Measurements from ENCODE around the gene MAP2K1.
"Not testable (repeated sequence)": the region's sequence is repeated elsewhere in the genome, so short reads cannot be mapped to it uniquely, and the experiment has no call there.

Gene MAP2K1

GRCh38 chr15:66386204-66387123 lies at the start of gene MAP2K1:
MAP2K1 (plus strand) TSS chr15:66386912; CDS start chr15:66387348, 436 bp downstream.
- DNase-seq = peak; percentile 98

GRCh38 chr15:66348530-66348929 lies 38.2 kb upstream of the MAP2K1 start:
- DNase-seq = not testable (repeated sequence)

GRCh38 chr15:66356077-66356358 lies 30.7 kb upstream of the MAP2K1 start:
- DNase-seq = no peak

GRCh38 chr15:66356359-66357236 lies 30.1 kb upstream of the MAP2K1 start, which contains the start of gene TIPIN:
TIPIN (minus strand) TSS chr15:66356685; CDS start chr15:66352947, 3,738 bp downstream.
- peak; percentile 98 for DNase-seq

GRCh38 chr15:66359740-66360139 lies 27.0 kb upstream of the MAP2K1 start:
- no peak for DNase-seq

GRCh38 chr15:66361745-66362460 lies 24.8 kb upstream of the MAP2K1 start:
- DNase-seq = not testable (repeated sequence)

- no peak for DNase-seq
These were observed 23.9 kb upstream of the MAP2K1 start for GRCh38 chr15:66362776-66363175.

- DNase-seq = no peak
These were observed 21.7 kb upstream of the MAP2K1 start for GRCh38 chr15:66364944-66365528.

GRCh38 chr15:66369773-66370651 lies 16.7 kb upstream of the MAP2K1 start:
- peak; percentile 74 for DNase-seq

GRCh38 chr15:66374179-66374578 lies 12.5 kb upstream of the MAP2K1 start:
- no peak for DNase-seq

GRCh38 chr15:66378814-66379430 lies 7.8 kb upstream of the MAP2K1 start:
- no peak for DNase-seq

- DNase-seq = peak; percentile 31
These were observed 5.3 kb upstream of the MAP2K1 start for GRCh38 chr15:66381376-66381775.

GRCh38 chr15:66387163-66388042 lies 691 bp downstream of the MAP2K1 start:
- DNase-seq = peak; percentile 58

GRCh38 chr15:66388043-66388363 lies 1.3 kb downstream of the MAP2K1 start:
- DNase-seq = no peak

- no peak for DNase-seq
These were observed 1.9 kb downstream of the MAP2K1 start for GRCh38 chr15:66388576-66388975.

- no peak for DNase-seq
These were observed 2.6 kb downstream of the MAP2K1 start for GRCh38 chr15:66389098-66389858.

- DNase-seq = peak; percentile 70
These were observed 3.2 kb downstream of the MAP2K1 start for GRCh38 chr15:66389859-66390381.

GRCh38 chr15:66390678-66391077 lies 4.0 kb downstream of the MAP2K1 start:
- peak; percentile 82 for DNase-seq

- not testable (repeated sequence) for DNase-seq
These were observed 6.3 kb downstream of the MAP2K1 start for GRCh38 chr15:66393037-66393436.
